Measurements from ENCODE around the gene AKR1E2.

DNA sequence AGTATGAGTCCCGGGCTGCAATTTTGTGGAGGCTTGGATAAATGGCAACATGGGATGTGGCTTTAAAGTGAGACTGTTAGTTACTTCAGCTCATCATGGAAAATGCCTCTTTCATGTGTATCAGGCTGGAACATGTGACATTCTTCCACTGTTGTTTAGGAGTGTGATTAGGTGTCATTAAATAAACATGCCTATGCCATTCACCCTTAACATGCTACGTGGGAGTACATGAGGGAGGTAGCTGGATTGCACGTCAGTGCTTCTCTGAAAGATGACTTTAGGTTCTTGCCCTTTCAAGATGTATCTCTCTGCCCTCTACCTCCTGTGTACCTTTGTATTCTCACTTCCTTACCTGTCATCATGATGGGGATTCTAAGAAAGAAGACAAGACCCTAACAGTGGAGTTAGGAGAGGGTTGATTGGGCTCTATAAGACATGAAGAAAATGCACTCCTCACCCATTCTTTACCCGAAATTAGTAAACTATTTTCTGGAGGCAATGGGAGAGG, 8.9 kb downstream of the AKR1E2 start:
- TF ChIP-seq CTCF (IDR thresholded peaks at IDR 0.05), result no peak
- TF ChIP-seq POLR2A (IDR thresholded peaks at IDR 0.05), result no peak

Data from testis (tissue), 2 donors.